OCI-LY3 (cell line): ENCODE data around the gene BRMS1.
A peak's percentile ranks its signal among the peaks of the same experiment; 100 is the strongest.

Source experiments
- H2AFZ ChIP-seq: fragments of 200-600, 300-600 bp; shearing (Covaris generic); 2 replicates; pipeline ENCODE4 v1.6.0; 2014; ENCODE audit warnings: antibody characterized with exemption, low read depth, low read length
- H3K27ac ChIP-seq: fragments of 200-600, 300-600 bp; sonication (generic); 2 replicates; pipeline ENCODE4 v1.5.1; 2014; ENCODE audit warnings: mild to moderate bottlenecking, low read length, moderate library complexity, mixed read lengths
- H3K27me3 ChIP-seq: fragments of 200-600, 300-600 bp; sonication (generic); 2 replicates; pipeline ENCODE4 v1.6.1; 2014; ENCODE audit warnings: low read depth, low read length, mixed read lengths
- H3K36me3 ChIP-seq: fragments of 200-600, 300-600 bp; sonication (generic); replicated peaks from 2 replicates; pipeline ENCODE3; 2014; ENCODE audit warnings: low read depth, low read length, mixed read lengths
- H3K4me1 ChIP-seq: fragments of 300-600, 200-600 bp; sonication (generic); 2 replicates; pipeline ENCODE4 v1.6.1; 2014; ENCODE audit warnings: low read length, mixed read lengths
- H3K4me2 ChIP-seq: fragments of 200-600, 300-600 bp; sonication (generic); 2 replicates; pipeline ENCODE4 v1.6.1; 2014; ENCODE audit warnings: low read length, mixed read lengths
- H3K4me3 ChIP-seq: fragments of 300-600, 200-600 bp; sonication (generic); 2 replicates; pipeline ENCODE4 v1.5.1; 2014; ENCODE audit warnings: antibody characterized with exemption, mild to moderate bottlenecking, low read length, moderate library complexity
- H3K79me2 ChIP-seq: fragments of 300-600, 200-600 bp; shearing (Covaris generic); 2 replicates; pipeline ENCODE4 v1.6.1; 2014; ENCODE audit warnings: mild to moderate bottlenecking, low read length, mixed read lengths
- H3K9ac ChIP-seq: fragments of 300-600, 200-600 bp; shearing (Covaris generic); 2 replicates; pipeline ENCODE4 v1.6.0; 2014; ENCODE audit warnings: mild to moderate bottlenecking, low read length, moderate library complexity
- H3K9me3 ChIP-seq: fragments of 200-600, 300-600 bp; shearing (Covaris generic); 2 replicates; pipeline ENCODE4 v1.6.1; 2014; ENCODE audit warnings: low read length, mixed read lengths; ENCODE audit not compliant: insufficient read depth
- H4K20me1 ChIP-seq: fragments of 200-600, 300-600 bp; sonication (generic); 2 replicates; pipeline ENCODE4 v1.6.1; 2016; ENCODE audit warnings: low read length, mixed read lengths; ENCODE audit not compliant: insufficient read depth
- CTCF ChIP-seq: fragments of 200-600, 300-600 bp; sonication (generic); IDR thresholded peaks from 2 replicates; pipeline ENCODE4 v1.5.1; 2014; ENCODE audit warnings: antibody characterized with exemption, low read length, low read depth
- EZH2phosphoT487 ChIP-seq: fragments of 200-600 bp; shearing (Covaris generic); IDR thresholded peaks from 2 replicates; pipeline ENCODE4 v1.6.1; 2018; ENCODE audit warnings: antibody characterized with exemption, mixed run types, low read depth

The BRMS1 gene

DNA sequence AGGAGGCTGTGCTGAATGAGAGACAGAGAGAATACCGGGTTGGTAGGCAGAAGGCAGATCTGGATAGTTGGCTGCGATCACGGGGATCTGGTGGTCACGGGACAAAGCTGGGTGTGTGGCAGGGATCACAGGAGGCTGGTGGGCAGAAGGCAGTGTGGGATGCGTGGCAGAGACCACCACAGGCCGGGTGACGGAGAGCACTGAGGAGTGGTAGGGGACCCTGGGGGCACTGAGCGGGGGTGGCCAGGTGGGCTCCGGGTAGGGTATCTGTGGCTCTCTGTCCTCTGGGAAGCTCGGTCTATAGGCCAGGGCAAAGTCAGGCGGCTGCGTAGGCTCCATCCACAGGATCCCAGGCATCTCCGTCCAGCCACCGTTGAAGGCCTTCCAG is 29.4 kb downstream of the BRMS1 start:
- Histone ChIP-seq H3K27ac (no peak overlapping the region), H3K36me3 (no peaks in the 10 kb centered on the region), H2AFZ (no peak overlapping the region), H3K27me3 (no peaks in the 10 kb centered on the region; the same call in 1 of the 2 replicates), H3K4me2 (no peak overlapping the region), H4K20me1 (no peaks in the 10 kb centered on the region), H3K4me1 (peaks cover 21% of the 10 kb centered on the region), H3K9ac (no peak overlapping the region), H3K4me3 (no peak overlapping the region), H3K79me2 (no peaks in the 10 kb centered on the region), H3K9me3 (no peaks in the 10 kb centered on the region)
- TF ChIP-seq EZH2phosphoT487 (no peak), CTCF (no peak)

GRCh38 chr11:66314561-66315497 is 30.1 kb downstream of the BRMS1 start:
- Histone ChIP-seq H3K4me3 (no peak overlapping the region), H3K4me1 (peaks cover 21% of the 10 kb centered on the region)
- no peak for TF ChIP-seq EZH2phosphoT487
- no peak for TF ChIP-seq CTCF

GRCh38 chr11:66314186-66314501 is 30.8 kb downstream of the BRMS1 start:
- Histone ChIP-seq H3K9me3 (no peaks in the 10 kb centered on the region), H3K79me2 (no peaks in the 10 kb centered on the region), H3K36me3 (no peaks in the 10 kb centered on the region), H3K4me1 (peaks cover 21% of the 10 kb centered on the region), H3K4me2 (no peak overlapping the region), H3K9ac (no peak overlapping the region), H2AFZ (no peak overlapping the region), H3K27ac (no peak overlapping the region), H3K4me3 (no peak overlapping the region), H4K20me1 (no peaks in the 10 kb centered on the region), H3K27me3 (no peaks in the 10 kb centered on the region; the same call in 1 of the 2 replicates)
- TF ChIP-seq EZH2phosphoT487 (no peak), CTCF (no peak)

More at GRCh38 chr11:66314561-66315497, 30.1 kb downstream of the BRMS1 start:
- no peak overlapping the region for H3K4me2 ChIP-seq
- H3K27me3 ChIP-seq = no peaks in the 10 kb centered on the region; the same call in 1 of the 2 replicates
- H3K27ac ChIP-seq = no peak overlapping the region
- no peaks in the 10 kb centered on the region for H3K9me3 ChIP-seq
- no peak overlapping the region for H2AFZ ChIP-seq
- no peaks in the 10 kb centered on the region for H3K36me3 ChIP-seq
- H4K20me1 ChIP-seq = no peaks in the 10 kb centered on the region
- H3K9ac ChIP-seq = no peak overlapping the region
- no peaks in the 10 kb centered on the region for H3K79me2 ChIP-seq

GRCh38 chr11:66313321-66314185 is 31.4 kb downstream of the BRMS1 start:
- no peaks in the 10 kb centered on the region for H3K36me3 ChIP-seq
- H3K9me3 ChIP-seq = no peaks in the 10 kb centered on the region
- no peaks in the 10 kb centered on the region for H3K79me2 ChIP-seq
- H3K27ac ChIP-seq = no peak overlapping the region
- no peak overlapping the region for H2AFZ ChIP-seq
- peaks cover 16% of the 10 kb centered on the region for H3K4me1 ChIP-seq
- peak overlapping the region; percentile 59 for H3K4me2 ChIP-seq
- H3K27me3 ChIP-seq = no peaks in the 10 kb centered on the region; the same call in 1 of the 2 replicates
- H3K9ac ChIP-seq = no peak overlapping the region
- TF ChIP-seq EZH2phosphoT487 (no peak), CTCF (no peak)
- H4K20me1 ChIP-seq = no peaks in the 10 kb centered on the region
- H3K4me3 ChIP-seq = peak overlapping the region; percentile 69
